Measurements from ENCODE around the gene FAM193B. TPM values are rescaled to one million over a fixed set of nuclear protein-coding genes. Genes with fewer than 3 reads are reported as not detected.

Gene FAM193B
- total and polyA plus RNA-seq, 2 of the 13 experiments (the other 11 are each of a cell fraction or from before 2014, with no cell fraction given), result 21.2 to 40.9 TPM

DNA sequence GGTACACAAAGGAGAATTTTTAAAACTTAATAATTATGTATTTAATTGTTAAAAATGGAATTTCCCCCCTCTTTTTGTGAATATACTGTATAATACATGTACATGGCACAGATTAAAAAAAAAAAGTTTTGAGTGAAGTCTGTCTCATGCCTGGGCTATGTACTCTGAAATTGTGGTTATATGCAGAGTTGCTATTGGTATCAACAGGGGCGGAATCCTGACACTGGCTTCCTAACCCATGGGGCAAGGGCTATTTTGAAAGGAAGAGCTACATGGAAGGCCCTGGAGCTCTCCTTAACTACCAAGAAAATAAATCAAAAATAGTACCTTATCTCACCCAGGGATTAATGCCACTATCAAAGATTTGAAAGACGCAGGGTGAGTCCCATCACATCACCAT is 865 bp upstream of the FAM193B start (continued):
- TF ChIP-seq, protein P1, sequence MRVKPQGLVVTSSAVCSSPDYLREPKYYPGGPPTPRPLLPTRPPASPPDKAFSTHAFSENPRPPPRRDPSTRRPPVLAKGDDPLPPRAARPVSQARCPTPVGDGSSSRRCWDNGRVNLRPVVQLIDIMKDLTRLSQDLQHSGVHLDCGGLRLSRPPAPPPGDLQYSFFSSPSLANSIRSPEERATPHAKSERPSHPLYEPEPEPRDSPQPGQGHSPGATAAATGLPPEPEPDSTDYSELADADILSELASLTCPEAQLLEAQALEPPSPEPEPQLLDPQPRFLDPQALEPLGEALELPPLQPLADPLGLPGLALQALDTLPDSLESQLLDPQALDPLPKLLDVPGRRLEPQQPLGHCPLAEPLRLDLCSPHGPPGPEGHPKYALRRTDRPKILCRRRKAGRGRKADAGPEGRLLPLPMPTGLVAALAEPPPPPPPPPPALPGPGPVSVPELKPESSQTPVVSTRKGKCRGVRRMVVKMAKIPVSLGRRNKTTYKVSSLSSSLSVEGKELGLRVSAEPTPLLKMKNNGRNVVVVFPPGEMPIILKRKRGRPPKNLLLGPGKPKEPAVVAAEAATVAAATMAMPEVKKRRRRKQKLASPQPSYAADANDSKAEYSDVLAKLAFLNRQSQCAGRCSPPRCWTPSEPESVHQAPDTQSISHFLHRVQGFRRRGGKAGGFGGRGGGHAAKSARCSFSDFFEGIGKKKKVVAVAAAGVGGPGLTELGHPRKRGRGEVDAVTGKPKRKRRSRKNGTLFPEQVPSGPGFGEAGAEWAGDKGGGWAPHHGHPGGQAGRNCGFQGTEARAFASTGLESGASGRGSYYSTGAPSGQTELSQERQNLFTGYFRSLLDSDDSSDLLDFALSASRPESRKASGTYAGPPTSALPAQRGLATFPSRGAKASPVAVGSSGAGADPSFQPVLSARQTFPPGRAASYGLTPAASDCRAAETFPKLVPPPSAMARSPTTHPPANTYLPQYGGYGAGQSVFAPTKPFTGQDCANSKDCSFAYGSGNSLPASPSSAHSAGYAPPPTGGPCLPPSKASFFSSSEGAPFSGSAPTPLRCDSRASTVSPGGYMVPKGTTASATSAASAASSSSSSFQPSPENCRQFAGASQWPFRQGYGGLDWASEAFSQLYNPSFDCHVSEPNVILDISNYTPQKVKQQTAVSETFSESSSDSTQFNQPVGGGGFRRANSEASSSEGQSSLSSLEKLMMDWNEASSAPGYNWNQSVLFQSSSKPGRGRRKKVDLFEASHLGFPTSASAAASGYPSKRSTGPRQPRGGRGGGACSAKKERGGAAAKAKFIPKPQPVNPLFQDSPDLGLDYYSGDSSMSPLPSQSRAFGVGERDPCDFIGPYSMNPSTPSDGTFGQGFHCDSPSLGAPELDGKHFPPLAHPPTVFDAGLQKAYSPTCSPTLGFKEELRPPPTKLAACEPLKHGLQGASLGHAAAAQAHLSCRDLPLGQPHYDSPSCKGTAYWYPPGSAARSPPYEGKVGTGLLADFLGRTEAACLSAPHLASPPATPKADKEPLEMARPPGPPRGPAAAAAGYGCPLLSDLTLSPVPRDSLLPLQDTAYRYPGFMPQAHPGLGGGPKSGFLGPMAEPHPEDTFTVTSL (CRISPR knock-in tag; IDR thresholded peaks at IDR 0.05; ENCODE audit: borderline replicate concordance), result no peak
- TF ChIP-seq SIX1 (CRISPR knock-in tag; IDR thresholded peaks at IDR 0.05; ENCODE audit: borderline replicate concordance), result no peak

- in situ Hi-C loops (cut with HindIII; ENCODE audit: extremely low pct_ligation_motif_present, low pct_unique_long_range_greater_than_20kb), result no loop called here
- H4K20me1 ChIP-seq (ENCODE audit: insufficient read depth, low read length), result peaks cover 7% of the 10 kb centered on the region; the same call in 1 of the 2 replicates
- H3K4me3 ChIP-seq (replicated peaks in 1 of 3; ENCODE audit: insufficient read depth in 1 of 3, low read depth in 2 of 3, low read length in 3 of 3), result peak overlapping the region; percentile 96 to 98 (median 98)
- WGBS (ENCODE audit: low lambda C conversion rate), result 0% methylated on average over 1 of the region's 72 CpGs
- no TSS peak for BruUV-seq (replicated peaks)
- ATAC-seq, result peak; percentile 57
- ChIA-PET CTCF (ENCODE audit: low intra/inter-chr PET ratio, low total read pairs) (no interaction called here), POLR2A (interaction anchor here (0.7 to 1.0 kb wide), 3 partner anchors 36 to 57 kb away, joined by 3 to 4 read pairs (median 4); partner anchors contain the start of genes PDLIM7 and TMED9)
- H3K9me3 ChIP-seq (ENCODE audit: low read length), result no peaks in the 10 kb centered on the region
- H3K27ac ChIP-seq (ENCODE audit: extremely low read length, insufficient read depth, low read length), result peak overlapping the region; percentile 56
- DNase-seq (ENCODE audit: low spot score), result no peak
- peaks cover 49% of the 10 kb centered on the region for H3K79me2 ChIP-seq (ENCODE audit: insufficient read depth, low read length)
- H3K36me3 ChIP-seq (replicated peaks in 1 of 2; ENCODE audit: control insufficient read depth in 1 of 2, insufficient read depth in 2 of 2, low read length in 2 of 2), result peaks cover 5 to 18% of the 10 kb centered on the region in 2 experiments; a peak in 4 of 5 replicates
- H2AFZ ChIP-seq (ENCODE audit: low read length), result no peak overlapping the region
- intact Hi-C loops (cut with micrococcal nuclease; ENCODE audit: unreplicated experiment), result loop anchor here (5.0 kb wide), 1 partner anchor 37 kb away; the partner anchor contains the start of gene DDX41
- peak overlapping the region; percentile 86 for H3K4me2 ChIP-seq (ENCODE audit: low read depth, low read length)
- FAIRE-seq, result no peak
- H3K27me3 ChIP-seq (ENCODE audit: control insufficient read depth in 1 of 2, insufficient read depth in 2 of 2, low read length in 2 of 2), result no peaks in the 10 kb centered on the region
- H3K4me1 ChIP-seq (ENCODE audit: insufficient read depth, low read length), result peaks cover 57% of the 10 kb centered on the region
- peak overlapping the region; percentile 86 for H3K9ac ChIP-seq (ENCODE audit: insufficient read depth, low read depth, low read length)
- TF ChIP-seq ZNF234 (CRISPR knock-in tag; conservative IDR thresholded peaks at IDR 0.05) (0 out of 2 replicates have a peak, but pooled peaks have one; percentile 42), HNRNPK (IDR thresholded peaks at IDR 0.05; ENCODE audit: low read depth, low read length, poor library complexity, severe bottlenecking) (peak; percentile 54), MEIS1 (CRISPR knock-in tag; IDR thresholded peaks at IDR 0.05; ENCODE audit: borderline replicate concordance) (no peak), ZNF703 (CRISPR knock-in tag; IDR thresholded peaks at IDR 0.05; ENCODE audit: borderline replicate concordance) (no peak), ARID4A (CRISPR knock-in tag; IDR thresholded peaks at IDR 0.05; ENCODE audit: borderline replicate concordance) (peak; percentile 26; the same call in 1 of the 2 replicates)
- TF ChIP-seq, protein P2, sequence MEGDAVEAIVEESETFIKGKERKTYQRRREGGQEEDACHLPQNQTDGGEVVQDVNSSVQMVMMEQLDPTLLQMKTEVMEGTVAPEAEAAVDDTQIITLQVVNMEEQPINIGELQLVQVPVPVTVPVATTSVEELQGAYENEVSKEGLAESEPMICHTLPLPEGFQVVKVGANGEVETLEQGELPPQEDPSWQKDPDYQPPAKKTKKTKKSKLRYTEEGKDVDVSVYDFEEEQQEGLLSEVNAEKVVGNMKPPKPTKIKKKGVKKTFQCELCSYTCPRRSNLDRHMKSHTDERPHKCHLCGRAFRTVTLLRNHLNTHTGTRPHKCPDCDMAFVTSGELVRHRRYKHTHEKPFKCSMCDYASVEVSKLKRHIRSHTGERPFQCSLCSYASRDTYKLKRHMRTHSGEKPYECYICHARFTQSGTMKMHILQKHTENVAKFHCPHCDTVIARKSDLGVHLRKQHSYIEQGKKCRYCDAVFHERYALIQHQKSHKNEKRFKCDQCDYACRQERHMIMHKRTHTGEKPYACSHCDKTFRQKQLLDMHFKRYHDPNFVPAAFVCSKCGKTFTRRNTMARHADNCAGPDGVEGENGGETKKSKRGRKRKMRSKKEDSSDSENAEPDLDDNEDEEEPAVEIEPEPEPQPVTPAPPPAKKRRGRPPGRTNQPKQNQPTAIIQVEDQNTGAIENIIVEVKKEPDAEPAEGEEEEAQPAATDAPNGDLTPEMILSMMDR (CRISPR knock-in tag; IDR thresholded peaks at IDR 0.05), result no peak
These were observed 513 bp downstream of the FAM193B start for GRCh38 chr5:177553671-177554429.
